ENCODE data around the gene NAA20.
A peak's percentile ranks its signal among the peaks of the same experiment; 100 is the strongest.
"Not testable (repeated sequence)": the region's sequence is repeated elsewhere in the genome, so short reads cannot be mapped to it uniquely, and the experiment has no call there.

The NAA20 gene

GRCh38 chr20:20002101-20002998 is 14.8 kb upstream of the NAA20 start:
- H3K9ac ChIP-seq (ENCODE audit: low read length in 2 of 2) = peak overlapping the region in 1 of 2 donors; percentile 29
- no peaks in the 10 kb centered on the region for H3K9me3 ChIP-seq (ENCODE audit: control insufficient read depth in 2 of 2, low read length in 2 of 2)
- H3K27me3 ChIP-seq (ENCODE audit: control insufficient read depth in 1 of 2, insufficient read depth in 2 of 2, low read length in 2 of 2) = no peaks in the 10 kb centered on the region
- H3K36me3 ChIP-seq (ENCODE audit: control insufficient read depth in 2 of 2, insufficient read depth in 2 of 2, low read length in 2 of 2) = peaks cover 23 to 32% of the 10 kb centered on the region in 2 donors
- H3K27ac ChIP-seq (ENCODE audit: low read length) = no peak overlapping the region
- peak overlapping the region in 1 of 2 donors; percentile 63 for H3K4me3 ChIP-seq (ENCODE audit: low read length in 2 of 2)
- peaks cover 27% of the 10 kb centered on the region for H3K4me1 ChIP-seq (ENCODE audit: control insufficient read depth, insufficient read depth, low read length)

DNA sequence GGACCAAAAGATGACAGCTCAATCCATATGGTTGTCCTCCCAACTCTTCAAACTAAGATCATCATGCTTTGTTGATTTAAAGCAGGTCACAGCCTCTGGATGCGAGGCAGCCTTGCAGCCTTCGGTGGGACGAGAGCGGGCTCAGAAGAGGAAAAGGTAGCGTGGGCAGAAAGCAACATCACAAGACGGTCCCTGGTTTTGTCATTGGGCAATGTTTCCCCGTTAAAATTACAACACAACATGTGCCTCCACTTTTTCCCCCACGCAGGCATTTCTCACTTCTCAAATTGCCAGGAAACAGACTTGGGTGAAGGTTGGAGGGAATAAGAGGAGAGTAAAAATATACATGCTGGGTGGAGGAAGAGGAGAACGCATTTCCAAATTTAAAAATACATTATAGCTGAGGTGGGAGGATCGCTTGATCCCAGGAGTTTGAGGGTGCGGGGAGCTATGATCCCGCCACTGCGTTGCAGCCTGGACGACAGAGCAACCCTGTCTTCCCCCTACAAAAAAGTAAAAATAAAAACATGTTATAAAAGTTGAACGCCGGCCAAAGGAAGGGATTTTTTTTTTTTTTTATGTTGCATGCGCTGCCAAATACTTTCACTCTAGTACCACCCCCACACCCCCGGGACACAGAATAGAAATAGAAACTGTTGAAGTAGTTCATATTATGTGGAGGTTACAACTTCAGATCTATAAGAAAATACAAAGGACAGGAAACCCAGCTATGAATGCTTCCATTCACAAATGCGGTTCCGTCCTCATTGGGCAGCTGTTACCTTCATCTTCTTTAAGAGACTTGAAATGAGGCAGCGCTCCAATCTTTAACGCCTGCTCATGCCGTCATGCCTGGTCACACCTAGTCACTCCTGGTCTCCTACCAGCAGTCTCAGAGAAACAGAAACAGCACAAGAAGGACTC is 13.9 kb upstream of the NAA20 start:
- H3K9me3 ChIP-seq (ENCODE audit: control insufficient read depth in 2 of 2, low read length in 2 of 2) = no peaks in the 10 kb centered on the region
- no peak overlapping the region for H3K27ac ChIP-seq (ENCODE audit: low read length)
- peak overlapping the region; percentile 7 to 36 for H3K9ac ChIP-seq (ENCODE audit: low read length in 2 of 2)
- no peaks in the 10 kb centered on the region for H3K27me3 ChIP-seq (ENCODE audit: control insufficient read depth in 1 of 2, insufficient read depth in 2 of 2, low read length in 2 of 2)
- peaks cover 21 to 29% of the 10 kb centered on the region in 2 donors for H3K36me3 ChIP-seq (ENCODE audit: control insufficient read depth in 2 of 2, insufficient read depth in 2 of 2, low read length in 2 of 2)
- peaks cover 27% of the 10 kb centered on the region for H3K4me1 ChIP-seq (ENCODE audit: control insufficient read depth, insufficient read depth, low read length)
- H3K4me3 ChIP-seq (ENCODE audit: low read length in 2 of 2) = peak overlapping the region; percentile 39 to 63

DNA sequence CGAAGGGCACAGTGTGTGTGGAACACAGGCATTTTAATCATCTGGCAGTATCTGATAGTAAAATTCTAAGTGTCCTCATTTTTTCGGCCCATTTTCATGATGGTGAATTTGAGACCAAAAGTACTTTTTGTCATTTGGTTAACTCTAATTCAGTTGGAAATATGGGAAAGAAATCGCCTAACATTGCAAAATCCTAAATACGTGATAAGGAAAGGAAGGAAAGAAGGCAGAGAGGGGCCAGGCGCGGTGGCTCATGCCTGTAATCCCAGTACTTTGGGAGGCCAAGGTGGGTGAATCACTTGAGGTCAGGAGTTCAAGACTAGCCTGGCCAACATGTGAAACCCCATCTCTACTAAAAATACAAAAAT is 13.2 kb upstream of the NAA20 start:
- not testable (repeated sequence) for H3K27me3 ChIP-seq (ENCODE audit: control insufficient read depth in 1 of 2, insufficient read depth in 2 of 2, low read length in 2 of 2); H3K9me3 ChIP-seq (ENCODE audit: control insufficient read depth in 2 of 2, low read length in 2 of 2); H3K27ac ChIP-seq (ENCODE audit: low read length)
- H3K4me1 ChIP-seq (ENCODE audit: control insufficient read depth, insufficient read depth, low read length) = peaks cover 27% of the 10 kb centered on the region
- H3K36me3 ChIP-seq (ENCODE audit: control insufficient read depth in 2 of 2, insufficient read depth in 2 of 2, low read length in 2 of 2) = peaks cover 14 to 22% of the 10 kb centered on the region in 2 donors
- peak overlapping the region; percentile 7 to 36 for H3K9ac ChIP-seq (ENCODE audit: low read length in 2 of 2)
- peak overlapping the region; percentile 39 to 63 for H3K4me3 ChIP-seq (ENCODE audit: low read length in 2 of 2)

DNA sequence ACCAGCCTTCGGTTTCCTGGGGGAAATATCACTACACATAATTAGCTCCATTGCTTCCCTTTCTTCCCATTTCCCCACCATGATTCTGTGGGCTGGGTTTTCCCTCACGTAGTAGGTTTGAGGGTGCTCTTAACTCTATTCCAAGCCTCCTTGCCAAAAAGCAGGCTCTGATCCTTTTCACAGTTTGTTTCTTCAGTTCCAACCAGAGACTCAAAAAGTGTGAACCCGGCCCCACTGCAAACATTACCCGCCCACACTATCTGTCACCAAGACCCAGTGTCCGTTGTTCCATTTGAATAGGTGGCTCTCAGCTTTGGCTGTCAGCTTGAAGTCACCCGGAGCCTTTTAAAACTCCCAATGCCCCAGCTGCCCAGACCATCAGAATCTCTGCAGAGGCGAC is 11.8 kb upstream of the NAA20 start:
- H3K9ac ChIP-seq (ENCODE audit: low read length in 2 of 2) = no peak overlapping the region
- H3K36me3 ChIP-seq (ENCODE audit: control insufficient read depth in 2 of 2, insufficient read depth in 2 of 2, low read length in 2 of 2) = peaks cover 10% of the 10 kb centered on the region in 2 donors
- H3K27ac ChIP-seq (ENCODE audit: low read length) = no peak overlapping the region
- peaks cover 20% of the 10 kb centered on the region for H3K4me1 ChIP-seq (ENCODE audit: control insufficient read depth, insufficient read depth, low read length)
- H3K27me3 ChIP-seq (ENCODE audit: control insufficient read depth in 1 of 2, insufficient read depth in 2 of 2, low read length in 2 of 2) = no peaks in the 10 kb centered on the region
- H3K4me3 ChIP-seq (ENCODE audit: low read length in 2 of 2) = no peak overlapping the region
- H3K9me3 ChIP-seq (ENCODE audit: control insufficient read depth in 2 of 2, low read length in 2 of 2) = no peaks in the 10 kb centered on the region

DNA sequence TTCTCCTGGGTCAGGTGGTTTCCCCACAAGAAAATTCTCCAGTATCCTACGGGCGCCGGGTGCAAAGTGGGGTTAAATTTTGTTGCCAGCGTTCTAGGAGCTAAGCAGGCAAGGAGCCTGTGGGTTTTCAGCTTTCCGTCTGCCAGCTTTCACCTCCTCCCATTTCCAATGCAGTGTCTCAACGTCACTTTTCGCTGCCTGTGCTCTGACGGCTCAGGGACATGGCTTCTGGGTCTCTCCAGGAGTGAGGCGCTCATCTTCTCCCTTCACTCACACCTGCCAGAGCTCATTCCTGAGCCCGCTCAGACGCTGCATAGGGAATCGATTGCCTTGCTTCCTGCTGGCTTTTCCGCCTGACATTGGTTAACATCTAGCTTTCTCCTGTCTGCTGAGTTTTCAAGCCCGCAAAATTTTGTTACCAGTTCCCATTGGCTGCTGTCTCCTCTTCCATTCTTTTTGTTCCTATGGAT is 7.3 kb upstream of the NAA20 start:
- Histone ChIP-seq H3K27me3 (ENCODE audit: control insufficient read depth in 1 of 2, insufficient read depth in 2 of 2, low read length in 2 of 2) (no peaks in the 10 kb centered on the region), H3K4me1 (ENCODE audit: control insufficient read depth, insufficient read depth, low read length) (peaks cover 8% of the 10 kb centered on the region), H3K4me3 (ENCODE audit: low read length in 2 of 2) (peak overlapping the region; percentile 26 to 65), H3K9ac (ENCODE audit: low read length in 2 of 2) (no peak overlapping the region), H3K9me3 (ENCODE audit: control insufficient read depth in 2 of 2, low read length in 2 of 2) (no peaks in the 10 kb centered on the region), H3K36me3 (ENCODE audit: control insufficient read depth in 2 of 2, insufficient read depth in 2 of 2, low read length in 2 of 2) (no peaks in the 10 kb centered on the region), H3K27ac (ENCODE audit: low read length) (no peak overlapping the region)

GRCh38 chr20:20010639-20011500 is 6.3 kb upstream of the NAA20 start:
- Histone ChIP-seq H3K27me3 (ENCODE audit: control insufficient read depth in 1 of 2, insufficient read depth in 2 of 2, low read length in 2 of 2) (no peaks in the 10 kb centered on the region), H3K4me1 (ENCODE audit: control insufficient read depth, insufficient read depth, low read length) (peaks cover 8% of the 10 kb centered on the region), H3K9ac (ENCODE audit: low read length in 2 of 2) (peak overlapping the region in 1 of 2 donors; percentile 29), H3K36me3 (ENCODE audit: control insufficient read depth in 2 of 2, insufficient read depth in 2 of 2, low read length in 2 of 2) (no peaks in the 10 kb centered on the region), H3K9me3 (ENCODE audit: control insufficient read depth in 2 of 2, low read length in 2 of 2) (no peaks in the 10 kb centered on the region), H3K4me3 (ENCODE audit: low read length in 2 of 2) (peak overlapping the region in 1 of 2 donors; percentile 0), H3K27ac (ENCODE audit: low read length) (peak overlapping the region; percentile 37)

DNA sequence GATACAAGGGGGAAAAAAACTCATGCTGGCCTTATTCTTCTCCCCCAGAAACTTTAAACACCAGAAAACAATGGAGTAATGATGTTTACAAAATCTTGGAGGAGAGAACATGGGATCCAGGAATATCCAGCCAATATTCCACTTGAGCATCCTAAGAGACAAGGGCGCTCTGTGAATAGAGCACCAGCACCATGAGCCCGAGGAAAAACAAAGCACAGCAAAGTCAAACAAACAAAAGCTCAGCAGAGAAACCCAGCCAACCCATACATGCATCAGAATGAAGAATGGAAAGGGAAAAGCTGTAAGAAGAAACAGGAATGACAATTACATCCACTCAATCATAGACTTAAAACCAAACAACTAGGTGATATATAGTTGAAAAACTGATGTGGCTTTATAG is 4.6 kb upstream of the NAA20 start:
- H3K9me3 ChIP-seq (ENCODE audit: control insufficient read depth in 2 of 2, low read length in 2 of 2) = no peaks in the 10 kb centered on the region
- H3K4me1 ChIP-seq (ENCODE audit: control insufficient read depth, insufficient read depth, low read length) = peaks cover 8% of the 10 kb centered on the region
- H3K27me3 ChIP-seq (ENCODE audit: control insufficient read depth in 1 of 2, insufficient read depth in 2 of 2, low read length in 2 of 2) = no peaks in the 10 kb centered on the region
- H3K9ac ChIP-seq (ENCODE audit: low read length in 2 of 2) = no peak overlapping the region
- no peaks in the 10 kb centered on the region for H3K36me3 ChIP-seq (ENCODE audit: control insufficient read depth in 2 of 2, insufficient read depth in 2 of 2, low read length in 2 of 2)
- H3K27ac ChIP-seq (ENCODE audit: low read length) = no peak overlapping the region
- H3K4me3 ChIP-seq (ENCODE audit: low read length in 2 of 2) = no peak overlapping the region

DNA sequence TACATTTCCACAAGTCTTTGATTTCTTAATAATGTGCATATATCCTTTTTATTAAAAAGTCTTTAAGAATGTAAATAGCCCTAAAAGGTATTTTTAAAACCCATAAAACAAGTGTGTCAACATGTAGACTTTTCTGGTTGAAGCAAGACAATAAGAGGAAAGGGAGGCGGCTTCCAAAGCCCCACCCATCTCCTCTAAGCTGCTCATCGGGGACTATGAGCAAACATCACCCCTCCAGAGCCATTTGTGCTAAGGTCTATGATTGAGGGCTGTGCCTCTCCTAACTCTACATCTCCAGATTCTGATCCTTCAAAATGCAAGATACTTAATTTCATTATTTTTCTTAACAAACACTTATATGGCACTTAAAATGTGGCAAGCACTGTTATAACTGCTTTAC is 2.5 kb upstream of the NAA20 start:
- Histone ChIP-seq H3K27me3 (ENCODE audit: control insufficient read depth in 1 of 2, insufficient read depth in 2 of 2, low read length in 2 of 2) (no peaks in the 10 kb centered on the region), H3K4me1 (ENCODE audit: control insufficient read depth, insufficient read depth, low read length) (peaks cover 26% of the 10 kb centered on the region), H3K9ac (ENCODE audit: low read length in 2 of 2) (no peak overlapping the region), H3K36me3 (ENCODE audit: control insufficient read depth in 2 of 2, insufficient read depth in 2 of 2, low read length in 2 of 2) (peaks cover 0 to 2% of the 10 kb centered on the region in 2 donors), H3K4me3 (ENCODE audit: low read length in 2 of 2) (no peak overlapping the region), H3K27ac (ENCODE audit: low read length) (no peak overlapping the region), H3K9me3 (ENCODE audit: control insufficient read depth in 2 of 2, low read length in 2 of 2) (no peaks in the 10 kb centered on the region)

GRCh38 chr20:20017844-20018185 is 653 bp downstream of the NAA20 start:
- Histone ChIP-seq H3K27me3 (ENCODE audit: control insufficient read depth in 1 of 2, insufficient read depth in 2 of 2, low read length in 2 of 2) (no peaks in the 10 kb centered on the region), H3K36me3 (ENCODE audit: control insufficient read depth in 2 of 2, insufficient read depth in 2 of 2, low read length in 2 of 2) (peaks cover 0 to 6% of the 10 kb centered on the region in 2 donors), H3K4me1 (ENCODE audit: control insufficient read depth, insufficient read depth, low read length) (peaks cover 23% of the 10 kb centered on the region), H3K9ac (ENCODE audit: low read length in 2 of 2) (peak overlapping the region; percentile 74 to 76), H3K27ac (ENCODE audit: low read length) (no peak overlapping the region), H3K4me3 (ENCODE audit: low read length in 2 of 2) (peak overlapping the region; percentile 86 to 91), H3K9me3 (ENCODE audit: control insufficient read depth in 2 of 2, low read length in 2 of 2) (no peaks in the 10 kb centered on the region)

DNA sequence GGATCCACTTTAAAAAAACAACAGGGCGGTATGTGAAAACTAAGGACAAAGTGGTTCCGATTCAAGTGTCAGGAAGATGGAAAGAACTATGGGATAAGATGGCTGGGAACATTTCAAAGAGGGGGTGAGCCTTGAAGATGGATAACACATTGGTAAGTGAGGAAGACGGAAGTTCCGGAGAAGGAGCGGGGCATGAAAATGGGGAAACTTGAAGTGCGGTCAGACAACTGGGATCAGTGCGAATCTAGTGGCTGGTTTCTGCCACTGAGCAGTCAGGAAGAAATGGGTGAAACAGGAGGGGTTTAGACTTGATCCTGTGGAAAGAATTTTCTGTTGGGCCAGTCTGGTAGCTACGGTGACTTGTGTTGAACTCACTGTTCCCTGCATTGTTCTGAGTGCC is 1.2 kb downstream of the NAA20 start:
- H3K4me1 ChIP-seq (ENCODE audit: control insufficient read depth, insufficient read depth, low read length) = peaks cover 23% of the 10 kb centered on the region
- no peaks in the 10 kb centered on the region for H3K9me3 ChIP-seq (ENCODE audit: control insufficient read depth in 2 of 2, low read length in 2 of 2)
- H3K9ac ChIP-seq (ENCODE audit: low read length in 2 of 2) = peak overlapping the region; percentile 6 to 76
- H3K27me3 ChIP-seq (ENCODE audit: control insufficient read depth in 1 of 2, insufficient read depth in 2 of 2, low read length in 2 of 2) = no peaks in the 10 kb centered on the region
- H3K4me3 ChIP-seq (ENCODE audit: low read length in 2 of 2) = peak overlapping the region; percentile 86 to 91
- peaks cover 1 to 6% of the 10 kb centered on the region in 2 donors for H3K36me3 ChIP-seq (ENCODE audit: control insufficient read depth in 2 of 2, insufficient read depth in 2 of 2, low read length in 2 of 2)
- no peak overlapping the region for H3K27ac ChIP-seq (ENCODE audit: low read length)

Measured in stomach smooth muscle (tissue), 2 donors.